GM12878 (cell line): ENCODE results near the gene ASMTL. TPM values are rescaled to one million over a fixed set of nuclear protein-coding genes. Genes with fewer than 3 reads are reported as not detected.

ENCODE experiments used
- ATAC-seq: fragments of 200-7000 bp; cut with Tn5 transposase; 3 replicates; pipeline ENCODE4 v1.9.1; 2020; ENCODE audit warnings: mild to moderate bottlenecking, moderate library complexity
- BruUV-seq: library from RNA; stranded (reverse); fragments of 400-500 nt; replicated peaks from 2 replicates; lab custom pipeline; 2021; lab: Mats Ljungman, UMichigan
- CTCF ChIA-PET: fragments of 300-600 bp; sonication (Branson Sonifier 250); formaldehyde crosslinking; extraction: SDS; loops from one replicate; lab custom pipeline; 2021; ENCODE audit warnings: inconsistent platforms; lab: Yijun Ruan, JAX
- POLR2A ChIA-PET: fragments of 350-600 bp; formaldehyde crosslinking; extraction: SDS; loops from one replicate; lab custom pipeline; 2021; ENCODE audit warnings: inconsistent platforms; lab: Charles Lee
- RAD21 ChIA-PET: fragments of 300-600 bp; sonication (Branson Sonifier 250); formaldehyde crosslinking; loops from one replicate; lab custom pipeline; 2023; ENCODE audit warnings: antibody characterized with exemption; ENCODE audit not compliant: unreplicated experiment; lab: Charles Lee
- SMC1A ChIA-PET: fragments of 300-600 bp; sonication (Branson Sonifier 250); formaldehyde crosslinking; loops from one replicate; lab custom pipeline; 2023; ENCODE audit not compliant: unreplicated experiment, uncharacterized antibody; lab: Charles Lee
- DNase-seq: peaks from one replicate; pipeline ENCODE4 v3.0.0-alpha.2; 2011; ENCODE audit warnings: low read depth, low spot score
- FAIRE-seq: peaks from 3 replicates; lab custom pipeline; 2011; peaks lifted over from hg19 to GRCh38; lab: Jason Lieb, UNC
- H2AFZ ChIP-seq: 2 replicates; pipeline ENCODE4 v1.6.0; 2011; ENCODE audit warnings: low read depth, low read length, control low read depth; ENCODE audit not compliant: control insufficient read depth
- H3K27ac ChIP-seq: 2 replicates; pipeline ENCODE4 v1.5.1; 2011; ENCODE audit warnings: control low read depth; ENCODE audit not compliant: control insufficient read depth, insufficient read depth
- H3K27me3 ChIP-seq, 2 experiments: replicated peaks in 1 of 2; 2 replicates each; pipeline versions ENCODE4 v1.6.0 to v1.6.1; 2011; ENCODE audit warnings: low read length in 1 of 2; ENCODE audit not compliant: control insufficient read depth in 2 of 2, insufficient read depth in 2 of 2
- H3K36me3 ChIP-seq, 2 experiments: 2 replicates each; pipeline ENCODE4 v1.5.1; 2011; ENCODE audit warnings: low read length in 1 of 2; ENCODE audit not compliant: control insufficient read depth in 2 of 2, insufficient read depth in 2 of 2
- H3K4me1 ChIP-seq: 2 replicates; pipeline ENCODE4 v1.6.1; 2011; ENCODE audit warnings: mild to moderate bottlenecking, low read length, moderate library complexity, mixed read lengths; ENCODE audit not compliant: control insufficient read depth, insufficient read depth
- H3K4me2 ChIP-seq: 2 replicates; pipeline ENCODE4 v1.6.0; 2011; ENCODE audit warnings: control low read depth; ENCODE audit not compliant: control insufficient read depth, insufficient read depth
- H3K4me3 ChIP-seq: fragments of 200-600 bp; sonication (generic); 2 replicates; pipeline ENCODE4 v1.5.1; 2016
- H3K79me2 ChIP-seq: 2 replicates; pipeline ENCODE4 v1.6.0; 2011; ENCODE audit warnings: low read length; ENCODE audit not compliant: control insufficient read depth, insufficient read depth
- H3K9ac ChIP-seq: 2 replicates; pipeline ENCODE4 v1.8.0; 2011; ENCODE audit warnings: low read length, control low read depth, mixed read lengths; ENCODE audit not compliant: control insufficient read depth, insufficient read depth
- H3K9me3 ChIP-seq: replicated peaks from 3 replicates; pipeline ENCODE4 v1.5.1; 2011; ENCODE audit warnings: mild to moderate bottlenecking, low read length; ENCODE audit not compliant: control insufficient read depth, insufficient read depth
- H4K20me1 ChIP-seq: 2 replicates; pipeline ENCODE4 v1.6.0; 2011; ENCODE audit not compliant: control insufficient read depth, insufficient read depth
- POLR2AphosphoS2 ChIP-seq: IDR thresholded peaks from 2 replicates; pipeline ENCODE4 v1.6.1; 2011; ENCODE audit warnings: low read depth, mild to moderate bottlenecking, low read length, improper control_type of control experiment, moderate library complexity
- POLR2AphosphoS5 ChIP-seq: IDR thresholded peaks from 2 replicates; pipeline ENCODE4 v1.6.1; 2011; ENCODE audit warnings: mild to moderate bottlenecking, low read length, inconsistent platforms
- WGBS: methylation state at CpG from one replicate; pipeline ENCODE4 v1.1.6; 2016; ENCODE audit warnings: low lambda C conversion rate; ENCODE audit not compliant: insufficient replicate concordance, insufficient coverage; ENCODE audit errors: missing lambda C conversion rate; 5-methylcytosine and 5-hydroxymethylcytosine counted together
- in situ Hi-C: fragments of 300-500 bp; cut with MboI; formaldehyde crosslinking; loops from 9 replicates; pipeline ENCODE4 v1.14.3; 2018; ENCODE audit warnings: mixed read lengths
- intact Hi-C: fragments of 100-400 bp; cut with micrococcal nuclease; formaldehyde crosslinking; loops from one replicate; pipeline ENCODE4 v1.14.2; 2022; ENCODE audit not compliant: unreplicated experiment
- polyA plus RNA-seq, 11 experiments: library from polyadenylated mRNA; depleted of rRNA in 4 of 11; unstranded in 6 of 11; stranded (reverse) in 5 of 11; fragments of >200 nt; fragmentation: Nextera tagmentation in 4 of 11; fragmentation: Illumina TruSeq in 1 of 11; extraction: Ambion mirVana in 4 of 11; extraction: Trizol in 1 of 11; gene quantifications; 1 replicate in 1 of 11; 2 replicates in 10 of 11; pipeline versions ENCODE4 v1.2.1 to v1.2.3, GENCODE V29; 2011 to 2016; ENCODE audit warnings: inconsistent platforms in 2 of 11, missing spikeins in 2 of 11, low read depth in 1 of 11
- total RNA-seq, 4 experiments: library from RNA; depleted of rRNA in 3 of 4; stranded (reverse); fragments of >200 nt in 3 of 4; fragmentation: Illumina TruSeq in 1 of 4; extraction: Trizol in 1 of 4; gene quantifications; 2 replicates each; pipeline versions ENCODE4 v1.2.1 to v1.2.3, GENCODE V29; 2013 to 2021
- TF ChIP-seq, protein P1 (sequence below): IDR thresholded peaks from 2 replicates; pipeline ENCODE4 v1.6.1; 2012; ENCODE audit warnings: low read length, inconsistent platforms
- TF ChIP-seq, protein P2 (sequence below): IDR thresholded peaks from 2 replicates; pipeline ENCODE4 v1.6.1; 2011; ENCODE audit warnings: low read depth, low read length, improper control_type of control experiment, borderline replicate concordance

Gene ASMTL
- total and polyA plus RNA-seq, 10 of the 15 experiments (the other 5 are each of a cell fraction or from before 2014, with no cell fraction given): 1.6 to 51.9 (median 32.1) TPM

DNA sequence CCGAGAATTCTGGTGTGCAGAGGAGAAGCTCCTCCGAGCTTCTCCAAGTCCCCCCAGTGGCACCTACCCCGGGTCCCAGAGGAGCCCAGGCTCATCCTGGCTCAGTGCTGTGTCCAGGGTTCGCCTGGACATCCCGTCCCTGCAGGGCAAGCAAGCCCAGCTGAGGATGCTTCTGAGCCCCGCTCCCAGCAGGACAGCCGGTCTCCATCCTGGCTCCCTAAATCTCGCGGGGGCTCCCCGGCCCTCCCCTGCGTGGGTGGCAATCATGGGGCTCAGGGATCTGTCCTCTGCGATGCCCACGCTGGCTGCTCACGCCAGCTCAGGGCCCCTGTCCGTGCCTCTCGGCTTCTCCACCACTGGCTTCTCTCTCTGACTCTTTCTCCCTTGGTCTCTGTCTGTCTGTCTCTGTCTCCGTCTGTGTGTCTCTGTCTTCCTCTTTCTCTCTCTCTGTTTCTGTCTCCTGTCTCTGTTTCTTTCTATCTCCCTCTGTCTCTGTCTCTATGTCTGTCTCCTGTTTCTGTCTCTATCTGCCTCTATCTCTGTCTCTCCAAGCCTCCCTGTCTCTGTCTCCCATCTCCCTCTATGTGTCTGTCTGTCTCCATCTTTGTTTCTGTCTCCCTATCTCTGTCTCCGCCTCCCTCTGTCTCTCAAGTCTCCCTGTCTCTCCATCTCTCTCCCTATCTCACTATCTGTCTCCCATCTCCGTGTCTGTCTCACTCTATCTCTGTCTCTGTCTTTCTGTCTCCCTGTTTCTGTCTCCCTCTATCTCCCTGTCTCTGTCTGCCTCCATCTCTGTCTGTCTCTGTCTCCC lies 33.0 kb downstream of the ASMTL start:
- no peaks in the 10 kb centered on the region for H3K4me1 ChIP-seq
- ATAC-seq: peak; percentile 6; the same call in 1 of the 3 replicates
- ChIA-PET RAD21 (no interaction called here), CTCF (no interaction called here), POLR2A (no interaction called here), SMC1A (no interaction called here)
- H3K4me2 ChIP-seq: no peak overlapping the region
- H3K36me3 ChIP-seq: peaks cover 30 to 32% of the 10 kb centered on the region in 2 experiments
- FAIRE-seq: no peak
- DNase-seq: no peak
- H3K4me3 ChIP-seq: no peak overlapping the region
- H3K9me3 ChIP-seq: peaks cover 23% of the 10 kb centered on the region
- 82% methylated on average over 15 of the region's 19 CpGs for WGBS
- in situ Hi-C loops: no loop called here
- no peaks in the 10 kb centered on the region for H3K27me3 ChIP-seq
- intact Hi-C loops: no loop called here
- no peak overlapping the region for H3K27ac ChIP-seq
- no peaks in the 10 kb centered on the region for H3K79me2 ChIP-seq
- no peak overlapping the region for H2AFZ ChIP-seq
- TF ChIP-seq POLR2AphosphoS2 (peak; percentile 72; the same call in 1 of the 2 replicates), POLR2AphosphoS5 (0 out of 2 replicates have a peak, but pooled peaks have one; percentile 15)
- TF ChIP-seq, protein P1, sequence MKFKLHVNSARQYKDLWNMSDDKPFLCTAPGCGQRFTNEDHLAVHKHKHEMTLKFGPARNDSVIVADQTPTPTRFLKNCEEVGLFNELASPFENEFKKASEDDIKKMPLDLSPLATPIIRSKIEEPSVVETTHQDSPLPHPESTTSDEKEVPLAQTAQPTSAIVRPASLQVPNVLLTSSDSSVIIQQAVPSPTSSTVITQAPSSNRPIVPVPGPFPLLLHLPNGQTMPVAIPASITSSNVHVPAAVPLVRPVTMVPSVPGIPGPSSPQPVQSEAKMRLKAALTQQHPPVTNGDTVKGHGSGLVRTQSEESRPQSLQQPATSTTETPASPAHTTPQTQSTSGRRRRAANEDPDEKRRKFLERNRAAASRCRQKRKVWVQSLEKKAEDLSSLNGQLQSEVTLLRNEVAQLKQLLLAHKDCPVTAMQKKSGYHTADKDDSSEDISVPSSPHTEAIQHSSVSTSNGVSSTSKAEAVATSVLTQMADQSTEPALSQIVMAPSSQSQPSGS: no peak
- TF ChIP-seq, protein P2, sequence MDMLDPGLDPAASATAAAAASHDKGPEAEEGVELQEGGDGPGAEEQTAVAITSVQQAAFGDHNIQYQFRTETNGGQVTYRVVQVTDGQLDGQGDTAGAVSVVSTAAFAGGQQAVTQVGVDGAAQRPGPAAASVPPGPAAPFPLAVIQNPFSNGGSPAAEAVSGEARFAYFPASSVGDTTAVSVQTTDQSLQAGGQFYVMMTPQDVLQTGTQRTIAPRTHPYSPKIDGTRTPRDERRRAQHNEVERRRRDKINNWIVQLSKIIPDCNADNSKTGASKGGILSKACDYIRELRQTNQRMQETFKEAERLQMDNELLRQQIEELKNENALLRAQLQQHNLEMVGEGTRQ: no peak
- no peak overlapping the region for H3K9ac ChIP-seq
- no peaks in the 10 kb centered on the region for H4K20me1 ChIP-seq
- TSS peak; percentile 56 for BruUV-seq
